IMR-90 (cell line): ENCODE measurements around the gene EXOC2. TPM values are rescaled to one million over a fixed set of nuclear protein-coding genes. Genes with fewer than 3 reads are reported as not detected.

ENCODE experiments used
- ATAC-seq: fragments of 200-7000 bp; cut with Tn5 transposase; 2 replicates; pipeline ENCODE4 v1.9.1; 2020; ENCODE audit warnings: low read depth, mild to moderate bottlenecking, moderate library complexity
- BruUV-seq: library from RNA; stranded (reverse); fragments of 400-500 nt; replicated peaks from 2 replicates; lab custom pipeline; 2021; lab: Mats Ljungman, UMichigan
- CTCF ChIA-PET: fragments of 300-600 bp; formaldehyde crosslinking; extraction: SDS; loops from one replicate; lab custom pipeline; 2021; ENCODE audit warnings: antibody characterized with exemption; lab: Yijun Ruan, JAX
- POLR2A ChIA-PET: fragments of 300-600 bp; sonication (Branson Sonifier 250); formaldehyde crosslinking; loops from one replicate; lab custom pipeline; 2022; ENCODE audit warnings: antibody characterized with exemption; ENCODE audit not compliant: unreplicated experiment; lab: Charles Lee
- DNase-seq: peaks from one replicate; pipeline ENCODE4 v3.0.0; 2013
- H2AFZ ChIP-seq: replicated peaks from 2 replicates; pipeline ENCODE3; 2013; ENCODE audit warnings: low read length, mild to moderate bottlenecking; ENCODE audit not compliant: poor library complexity
- H2AK5ac ChIP-seq: 2 replicates; pipeline ENCODE4 v1.6.1; 2013; ENCODE audit warnings: low read depth, low read length, inconsistent platforms
- H2AK9ac ChIP-seq: replicated peaks from 2 replicates; pipeline ENCODE3; 2013; ENCODE audit warnings: mild to moderate bottlenecking, low read depth, low read length, moderate library complexity; ENCODE audit not compliant: poor library complexity
- H2BK120ac ChIP-seq: 2 replicates; pipeline ENCODE4 v1.6.1; 2013; ENCODE audit warnings: low read depth, low read length, inconsistent platforms
- H2BK15ac ChIP-seq: 3 replicates; pipeline ENCODE4 v1.6.1; 2013; ENCODE audit warnings: low read depth, low read length, inconsistent platforms
- H2BK20ac ChIP-seq: 2 replicates; pipeline ENCODE4 v1.6.1; 2013; ENCODE audit warnings: low read depth, mild to moderate bottlenecking, inconsistent platforms, low read length, moderate library complexity
- H2BK5ac ChIP-seq: 2 replicates; pipeline ENCODE4 v1.6.1; 2013; ENCODE audit warnings: mild to moderate bottlenecking, low read depth, low read length, inconsistent platforms; ENCODE audit not compliant: poor library complexity, severe bottlenecking
- H3K14ac ChIP-seq: replicated peaks from 2 replicates; pipeline ENCODE4 v1.6.1; 2013; ENCODE audit warnings: low read depth, low read length, inconsistent platforms
- H3K18ac ChIP-seq: 2 replicates; pipeline ENCODE4 v1.6.1; 2013; ENCODE audit warnings: low read depth, low read length, control low read depth
- H3K23ac ChIP-seq: 2 replicates; pipeline ENCODE4 v1.6.1; 2013; ENCODE audit warnings: low read depth, low read length, inconsistent platforms
- H3K27ac ChIP-seq: 2 replicates; pipeline ENCODE4 v1.5.1; 2013; ENCODE audit warnings: mild to moderate bottlenecking, control low read depth, low read length; ENCODE audit not compliant: insufficient read depth
- H3K27me3 ChIP-seq: 2 replicates; pipeline ENCODE4 v1.6.1; 2013; ENCODE audit warnings: low read length; ENCODE audit not compliant: control insufficient read depth, insufficient read depth
- H3K36me3 ChIP-seq: 2 replicates; pipeline ENCODE4 v1.6.1; 2013; ENCODE audit warnings: low read length, mixed read lengths; ENCODE audit not compliant: control insufficient read depth, insufficient read depth
- H3K4ac ChIP-seq: 2 replicates; pipeline ENCODE4 v1.6.1; 2013; ENCODE audit warnings: low read depth, low read length, inconsistent platforms
- H3K4me1 ChIP-seq: 2 replicates; pipeline ENCODE4 v1.6.1; 2013; ENCODE audit warnings: low read length, mixed read lengths; ENCODE audit not compliant: control insufficient read depth, insufficient read depth
- H3K4me2 ChIP-seq: 2 replicates; pipeline ENCODE4 v1.6.1; 2013; ENCODE audit warnings: low read depth, mild to moderate bottlenecking, control low read depth, low read length, moderate library complexity
- H3K4me3 ChIP-seq: 2 replicates; pipeline ENCODE4 v1.5.1; 2013; ENCODE audit warnings: low read depth, mild to moderate bottlenecking, control low read depth, low read length, moderate library complexity; ENCODE audit not compliant: insufficient read depth
- H3K56ac ChIP-seq: 2 replicates; pipeline ENCODE4 v1.6.1; 2013; ENCODE audit warnings: low read length, inconsistent platforms; ENCODE audit not compliant: insufficient read depth; ENCODE audit errors: extremely low read depth
- H3K79me1 ChIP-seq, 2 experiments: 2 replicates each; pipeline ENCODE4 v1.6.1; 2013; ENCODE audit warnings: low read length in 2 of 2, inconsistent platforms in 1 of 2, low read depth in 1 of 2
- H3K9ac ChIP-seq: 2 replicates; pipeline ENCODE4 v1.6.1; 2013; ENCODE audit warnings: low read depth, low read length, control low read depth
- H3K9me1 ChIP-seq: 2 replicates; pipeline ENCODE4 v1.6.1; 2013; ENCODE audit warnings: low read length, inconsistent platforms; ENCODE audit not compliant: insufficient read depth
- H3K9me3 ChIP-seq: 2 replicates; pipeline ENCODE4 v1.6.1; 2013; ENCODE audit warnings: low read length; ENCODE audit not compliant: control insufficient read depth, insufficient read depth
- H4K20me1 ChIP-seq: 2 replicates; pipeline ENCODE4 v1.6.1; 2013; ENCODE audit warnings: low read length, inconsistent platforms; ENCODE audit not compliant: insufficient read depth
- H4K5ac ChIP-seq: 2 replicates; pipeline ENCODE4 v1.6.1; 2013; ENCODE audit warnings: mild to moderate bottlenecking, low read depth, low read length, control low read depth
- H4K8ac ChIP-seq, 2 experiments: 2 replicates each; pipeline ENCODE4 v1.6.1; 2013; ENCODE audit warnings: low read depth in 2 of 2, low read length in 2 of 2, control low read depth in 1 of 2, inconsistent platforms in 1 of 2
- H4K91ac ChIP-seq: 2 replicates; pipeline ENCODE4 v1.6.1; 2013; ENCODE audit warnings: low read depth, low read length, inconsistent platforms; ENCODE audit not compliant: insufficient read depth
- CTCF ChIP-seq: conservative IDR thresholded peaks from 2 replicates; pipeline ENCODE4 v1.5.1; 2012; ENCODE audit warnings: mild to moderate bottlenecking, low read depth, low read length, improper control_type of control experiment
- MAFK ChIP-seq: IDR thresholded peaks from 2 replicates; pipeline ENCODE4 v1.6.1; 2012; ENCODE audit warnings: low read depth, low read length, improper control_type of control experiment
- RCOR1 ChIP-seq: IDR thresholded peaks from 2 replicates; pipeline ENCODE4 v1.6.1; 2012; ENCODE audit warnings: mild to moderate bottlenecking, low read length, improper control_type of control experiment; ENCODE audit not compliant: insufficient replicate concordance
- WGBS, 2 experiments: methylation state at CpG; one replicate each; pipeline versions ENCODE4 v1.1.5 to v1.1.7; 2013; ENCODE audit warnings: missing lambda C conversion rate in 2 of 2; ENCODE audit not compliant: insufficient read length in 1 of 2; ENCODE audit errors: extremely low coverage in 2 of 2; 5-methylcytosine and 5-hydroxymethylcytosine counted together
- dilution Hi-C: fragments of 300-500 bp; cut with HindIII; formaldehyde crosslinking; loops from one replicate; pipeline ENCODE4 v1.14.3; 2018; ENCODE audit warnings: low sequenced_read_pairs; ENCODE audit not compliant: unreplicated experiment
- in situ Hi-C: fragments of 300-500 bp; cut with MboI; formaldehyde crosslinking; loops from 3 replicates; pipeline ENCODE4 v1.14.3; 2019; ENCODE audit warnings: low sequenced_read_pairs, inconsistent platforms, mixed read lengths
- intact Hi-C: fragments of 100-400 bp; cut with micrococcal nuclease; formaldehyde crosslinking; loops from 2 replicates; pipeline ENCODE4 v1.10.0; 2022
- polyA plus RNA-seq, 3 experiments: library from polyadenylated mRNA; depleted of rRNA; stranded (reverse); fragments of >200 nt; gene quantifications; 2 replicates each; pipeline ENCODE4 v1.2.3, GENCODE V29; 2012; ENCODE audit warnings: low replicate concordance in 1 of 3
- total RNA-seq: library from RNA; depleted of rRNA; stranded (reverse); fragments of >200 nt; gene quantifications from 2 replicates; pipeline ENCODE4 v1.2.3, GENCODE V29; 2012

Gene EXOC2
- total and polyA plus RNA-seq, 2 of the 4 experiments (the other 2 are of a cell fraction) = 13.1 to 37.3 TPM

GRCh38 chr6:448296-449056 lies 244.5 kb downstream of the EXOC2 start:
- Histone ChIP-seq H3K4ac (no peak overlapping the region), H2AFZ (no peak overlapping the region), H3K9me3 (no peaks in the 10 kb centered on the region; the same call in 1 of the 2 replicates), H2BK20ac (no peak overlapping the region), H3K27me3 (peaks cover 5% of the 10 kb centered on the region; the same call in 1 of the 2 replicates), H3K9ac (no peak overlapping the region), H2AK5ac (no peak overlapping the region), H4K5ac (no peak overlapping the region), H4K91ac (no peak overlapping the region), H3K18ac (no peak overlapping the region), H2AK9ac (no peak overlapping the region), H2BK15ac (no peak overlapping the region), H3K9me1 (no peaks in the 10 kb centered on the region), H2BK120ac (no peak overlapping the region), H3K36me3 (no peaks in the 10 kb centered on the region), H4K20me1 (no peaks in the 10 kb centered on the region), H2BK5ac (no peak overlapping the region), H3K4me2 (no peak overlapping the region), H4K8ac (no peak overlapping the region), H3K27ac (no peak overlapping the region), H3K56ac (no peak overlapping the region), H3K4me1 (no peaks in the 10 kb centered on the region), H3K23ac (no peak overlapping the region), H3K14ac (no peak overlapping the region), H3K79me1 (no peaks in the 10 kb centered on the region), H3K4me3 (no peak overlapping the region)
- POLR2A ChIA-PET = no interaction called here
- no peak for DNase-seq
- ATAC-seq = no peak
- TF ChIP-seq RCOR1 = no peak
- TF ChIP-seq MAFK = no peak
- TF ChIP-seq CTCF = no peak
- intact Hi-C loops (no loop called here), in situ Hi-C loops (no loop called here), dilution Hi-C loops (no loop called here)
- CTCF ChIA-PET = no interaction called here
- no TSS peak for BruUV-seq
- 78% methylated on average over 10 of the region's 19 CpGs; no CpG with 5 or more reads in 1 of the 2 experiments for WGBS, 2 experiments
